ENCODE measurements around the gene YWHAB.

YWHAB gene

GRCh38 chr20:44885392-44886265, at the start of gene YWHAB:
Gene YWHAB, plus strand, starts transcription at chr20:44885705. Its CDS starts 15,829 bp downstream, at chr20:44901534.
- Histone ChIP-seq H3K9ac (ENCODE audit: low read depth in 1 of 2, low read length in 2 of 2) (peak within 1 kb of the TSS; percentile 87 to 92), H3K4me3 (ENCODE audit: low read depth in 1 of 2, low read length in 2 of 2) (peak within 1 kb of the TSS; percentile 77 to 94), H3K27ac (ENCODE audit: low read depth, low read length) (peak within 1 kb of the TSS; percentile 95), H3K9me3 (ENCODE audit: control insufficient read depth in 1 of 2, low read length in 2 of 2) (no peaks in the 10 kb centered on the region), H3K27me3 (ENCODE audit: control insufficient read depth in 1 of 2, insufficient read depth in 2 of 2, low read length in 2 of 2) (no peaks in the 10 kb centered on the region), H3K4me1 (ENCODE audit: control insufficient read depth in 1 of 2, insufficient read depth in 2 of 2, low read length in 2 of 2) (peaks cover 35 to 38% of the 10 kb centered on the region in 2 donors), H3K36me3 (ENCODE audit: control insufficient read depth in 1 of 2, insufficient read depth in 2 of 2, low read length in 2 of 2) (peaks cover 0 to 6% of the 10 kb centered on the region in 2 donors)

- Histone ChIP-seq H3K27ac (ENCODE audit: low read depth, low read length) (no peak overlapping the region), H3K4me3 (ENCODE audit: low read depth in 1 of 2, low read length in 2 of 2) (no peak overlapping the region), H3K9ac (ENCODE audit: low read depth in 1 of 2, low read length in 2 of 2) (no peak overlapping the region), H3K27me3 (ENCODE audit: control insufficient read depth in 1 of 2, insufficient read depth in 2 of 2, low read length in 2 of 2) (peaks cover 8 to 15% of the 10 kb centered on the region in 2 donors), H3K9me3 (ENCODE audit: control insufficient read depth in 1 of 2, low read length in 2 of 2) (no peaks in the 10 kb centered on the region), H3K4me1 (ENCODE audit: control insufficient read depth in 1 of 2, insufficient read depth in 2 of 2, low read length in 2 of 2) (no peaks in the 10 kb centered on the region), H3K36me3 (ENCODE audit: control insufficient read depth in 1 of 2, insufficient read depth in 2 of 2, low read length in 2 of 2) (no peaks in the 10 kb centered on the region)
These were observed 48.8 kb upstream of the YWHAB start for GRCh38 chr20:44836601-44837120.

GRCh38 chr20:44837946-44838345, 47.6 kb upstream of the YWHAB start:
- Histone ChIP-seq H3K9me3 (ENCODE audit: control insufficient read depth in 1 of 2, low read length in 2 of 2) (no peaks in the 10 kb centered on the region), H3K4me3 (ENCODE audit: low read depth in 1 of 2, low read length in 2 of 2) (no peak overlapping the region), H3K4me1 (ENCODE audit: control insufficient read depth in 1 of 2, insufficient read depth in 2 of 2, low read length in 2 of 2) (no peaks in the 10 kb centered on the region), H3K27me3 (ENCODE audit: control insufficient read depth in 1 of 2, insufficient read depth in 2 of 2, low read length in 2 of 2) (peaks cover 5 to 11% of the 10 kb centered on the region in 2 donors), H3K9ac (ENCODE audit: low read depth in 1 of 2, low read length in 2 of 2) (no peak overlapping the region), H3K27ac (ENCODE audit: low read depth, low read length) (no peak overlapping the region), H3K36me3 (ENCODE audit: control insufficient read depth in 1 of 2, insufficient read depth in 2 of 2, low read length in 2 of 2) (no peaks in the 10 kb centered on the region)

- H3K4me1 ChIP-seq (ENCODE audit: control insufficient read depth in 1 of 2, insufficient read depth in 2 of 2, low read length in 2 of 2): no peaks in the 10 kb centered on the region
- no peak overlapping the region for H3K27ac ChIP-seq (ENCODE audit: low read depth, low read length)
- H3K4me3 ChIP-seq (ENCODE audit: low read depth in 1 of 2, low read length in 2 of 2): no peak overlapping the region
- H3K27me3 ChIP-seq (ENCODE audit: control insufficient read depth in 1 of 2, insufficient read depth in 2 of 2, low read length in 2 of 2): peaks cover 5 to 14% of the 10 kb centered on the region in 2 donors
- no peaks in the 10 kb centered on the region for H3K9me3 ChIP-seq (ENCODE audit: control insufficient read depth in 1 of 2, low read length in 2 of 2)
- H3K9ac ChIP-seq (ENCODE audit: low read depth in 1 of 2, low read length in 2 of 2): no peak overlapping the region
- H3K36me3 ChIP-seq (ENCODE audit: control insufficient read depth in 1 of 2, insufficient read depth in 2 of 2, low read length in 2 of 2): no peaks in the 10 kb centered on the region
These were observed 47.0 kb upstream of the YWHAB start for GRCh38 chr20:44838521-44838920.

GRCh38 chr20:44839481-44839880, 46.0 kb upstream of the YWHAB start:
- Histone ChIP-seq H3K27me3 (ENCODE audit: control insufficient read depth in 1 of 2, insufficient read depth in 2 of 2, low read length in 2 of 2) (peaks cover 9 to 17% of the 10 kb centered on the region in 2 donors), H3K4me3 (ENCODE audit: low read depth in 1 of 2, low read length in 2 of 2) (no peak overlapping the region), H3K4me1 (ENCODE audit: control insufficient read depth in 1 of 2, insufficient read depth in 2 of 2, low read length in 2 of 2) (no peaks in the 10 kb centered on the region), H3K9ac (ENCODE audit: low read depth in 1 of 2, low read length in 2 of 2) (no peak overlapping the region), H3K27ac (ENCODE audit: low read depth, low read length) (no peak overlapping the region), H3K36me3 (ENCODE audit: control insufficient read depth in 1 of 2, insufficient read depth in 2 of 2, low read length in 2 of 2) (no peaks in the 10 kb centered on the region), H3K9me3 (ENCODE audit: control insufficient read depth in 1 of 2, low read length in 2 of 2) (no peaks in the 10 kb centered on the region)

- H3K9me3 ChIP-seq (ENCODE audit: control insufficient read depth in 1 of 2, low read length in 2 of 2): no peaks in the 10 kb centered on the region
- H3K36me3 ChIP-seq (ENCODE audit: control insufficient read depth in 1 of 2, insufficient read depth in 2 of 2, low read length in 2 of 2): no peaks in the 10 kb centered on the region
- H3K4me1 ChIP-seq (ENCODE audit: control insufficient read depth in 1 of 2, insufficient read depth in 2 of 2, low read length in 2 of 2): no peaks in the 10 kb centered on the region
- H3K4me3 ChIP-seq (ENCODE audit: low read depth in 1 of 2, low read length in 2 of 2): no peak overlapping the region
- peaks cover 10 to 17% of the 10 kb centered on the region in 2 donors for H3K27me3 ChIP-seq (ENCODE audit: control insufficient read depth in 1 of 2, insufficient read depth in 2 of 2, low read length in 2 of 2)
- no peak overlapping the region for H3K9ac ChIP-seq (ENCODE audit: low read depth in 1 of 2, low read length in 2 of 2)
- no peak overlapping the region for H3K27ac ChIP-seq (ENCODE audit: low read depth, low read length)
These were observed 44.7 kb upstream of the YWHAB start for GRCh38 chr20:44840826-44841225.

GRCh38 chr20:44841955-44842354, 43.5 kb upstream of the YWHAB start:
- Histone ChIP-seq H3K9ac (ENCODE audit: low read depth in 1 of 2, low read length in 2 of 2) (no peak overlapping the region), H3K27ac (ENCODE audit: low read depth, low read length) (no peak overlapping the region), H3K36me3 (ENCODE audit: control insufficient read depth in 1 of 2, insufficient read depth in 2 of 2, low read length in 2 of 2) (no peaks in the 10 kb centered on the region), H3K27me3 (ENCODE audit: control insufficient read depth in 1 of 2, insufficient read depth in 2 of 2, low read length in 2 of 2) (peaks cover 6 to 13% of the 10 kb centered on the region in 2 donors), H3K9me3 (ENCODE audit: control insufficient read depth in 1 of 2, low read length in 2 of 2) (no peaks in the 10 kb centered on the region), H3K4me3 (ENCODE audit: low read depth in 1 of 2, low read length in 2 of 2) (no peak overlapping the region), H3K4me1 (ENCODE audit: control insufficient read depth in 1 of 2, insufficient read depth in 2 of 2, low read length in 2 of 2) (no peaks in the 10 kb centered on the region)

GRCh38 chr20:44843876-44844275, 41.6 kb upstream of the YWHAB start:
- no peak overlapping the region for H3K27ac ChIP-seq (ENCODE audit: low read depth, low read length)
- no peaks in the 10 kb centered on the region for H3K9me3 ChIP-seq (ENCODE audit: control insufficient read depth in 1 of 2, low read length in 2 of 2)
- H3K9ac ChIP-seq (ENCODE audit: low read depth in 1 of 2, low read length in 2 of 2): no peak overlapping the region
- peaks cover 5 to 6% of the 10 kb centered on the region in 2 donors for H3K27me3 ChIP-seq (ENCODE audit: control insufficient read depth in 1 of 2, insufficient read depth in 2 of 2, low read length in 2 of 2)
- H3K4me1 ChIP-seq (ENCODE audit: control insufficient read depth in 1 of 2, insufficient read depth in 2 of 2, low read length in 2 of 2): no peaks in the 10 kb centered on the region
- H3K36me3 ChIP-seq (ENCODE audit: control insufficient read depth in 1 of 2, insufficient read depth in 2 of 2, low read length in 2 of 2): no peaks in the 10 kb centered on the region
- H3K4me3 ChIP-seq (ENCODE audit: low read depth in 1 of 2, low read length in 2 of 2): no peak overlapping the region

GRCh38 chr20:44848254-44849015, 37.1 kb upstream of the YWHAB start:
- Histone ChIP-seq H3K4me3 (ENCODE audit: low read depth in 1 of 2, low read length in 2 of 2) (no peak overlapping the region), H3K9ac (ENCODE audit: low read depth in 1 of 2, low read length in 2 of 2) (no peak overlapping the region), H3K9me3 (ENCODE audit: control insufficient read depth in 1 of 2, low read length in 2 of 2) (no peaks in the 10 kb centered on the region), H3K36me3 (ENCODE audit: control insufficient read depth in 1 of 2, insufficient read depth in 2 of 2, low read length in 2 of 2) (no peaks in the 10 kb centered on the region), H3K27me3 (ENCODE audit: control insufficient read depth in 1 of 2, insufficient read depth in 2 of 2, low read length in 2 of 2) (peaks cover 3 to 5% of the 10 kb centered on the region in 2 donors), H3K4me1 (ENCODE audit: control insufficient read depth in 1 of 2, insufficient read depth in 2 of 2, low read length in 2 of 2) (peaks cover 6 to 22% of the 10 kb centered on the region in 2 donors), H3K27ac (ENCODE audit: low read depth, low read length) (no peak overlapping the region)

- H3K4me1 ChIP-seq (ENCODE audit: control insufficient read depth in 1 of 2, insufficient read depth in 2 of 2, low read length in 2 of 2): peaks cover 6 to 22% of the 10 kb centered on the region in 2 donors
- H3K4me3 ChIP-seq (ENCODE audit: low read depth in 1 of 2, low read length in 2 of 2): no peak overlapping the region
- H3K27ac ChIP-seq (ENCODE audit: low read depth, low read length): no peak overlapping the region
- no peaks in the 10 kb centered on the region for H3K9me3 ChIP-seq (ENCODE audit: control insufficient read depth in 1 of 2, low read length in 2 of 2)
- no peaks in the 10 kb centered on the region for H3K36me3 ChIP-seq (ENCODE audit: control insufficient read depth in 1 of 2, insufficient read depth in 2 of 2, low read length in 2 of 2)
- H3K27me3 ChIP-seq (ENCODE audit: control insufficient read depth in 1 of 2, insufficient read depth in 2 of 2, low read length in 2 of 2): no peaks in the 10 kb centered on the region
- H3K9ac ChIP-seq (ENCODE audit: low read depth in 1 of 2, low read length in 2 of 2): no peak overlapping the region
These were observed 35.8 kb upstream of the YWHAB start for GRCh38 chr20:44849703-44850102.

Measured in duodenal mucosa (tissue), 2 donors.